ENCODE results near the gene ZNHIT1. TPM values are rescaled to one million over a fixed set of nuclear protein-coding genes. Genes with fewer than 3 reads are reported as not detected.

The ZNHIT1 gene
- total and polyA plus RNA-seq, 2 of the 8 experiments (the other 6 are each of a cell fraction or from before 2014, with no cell fraction given): 38.2 to 61.7 TPM

DNA sequence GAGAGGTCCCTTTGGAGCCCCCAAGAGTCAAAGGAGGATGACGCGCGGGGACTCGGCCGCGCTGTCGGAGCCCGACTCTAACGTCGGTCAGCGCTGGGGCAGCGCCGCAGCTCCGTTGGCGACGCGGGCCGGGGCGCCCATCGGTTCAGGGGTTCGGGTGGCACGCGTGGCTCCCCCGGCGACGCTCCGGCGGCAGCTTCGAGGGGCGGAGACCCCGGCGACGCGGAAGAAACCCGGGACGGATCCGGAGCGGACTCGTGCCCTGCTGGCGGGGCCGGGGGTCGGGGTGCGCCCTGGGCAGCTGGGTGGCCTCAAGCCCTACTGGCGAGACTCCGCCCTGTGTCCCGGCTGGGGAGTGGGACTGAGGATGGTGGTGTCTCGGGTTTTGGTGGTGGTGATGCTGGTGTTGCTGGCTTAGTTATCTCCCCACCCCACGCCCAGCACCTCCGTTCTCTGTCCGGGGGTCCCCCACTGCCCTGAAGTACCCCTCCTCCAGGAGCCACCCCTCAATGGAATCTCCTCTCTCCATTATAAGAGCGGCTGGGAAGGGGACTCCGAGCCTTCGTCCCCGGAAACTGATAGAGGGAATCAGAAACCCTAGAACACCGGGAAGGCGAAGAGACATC lies 37.7 kb upstream of the ZNHIT1 start, which contains the start of gene NAT16:
Gene NAT16, minus strand, starts transcription at position 164 of the 626 bp plus-strand sequence. CDS start 5,486 bp downstream, outside the sequence.
- Histone ChIP-seq H3K9ac (replicated peaks in 1 of 4; ENCODE audit: extremely low read depth in 1 of 4, low read depth in 3 of 4, low read length in 3 of 4) (no peak within 1 kb of the TSS), H3K18ac (ENCODE audit: extremely low read depth, low read length) (peak within 1 kb of the TSS; percentile 48), H4K8ac (ENCODE audit: extremely low read depth, insufficient read depth, low read length) (peak within 1 kb of the TSS; percentile 10; the same call in 1 of the 2 replicates), H3K4me3 (ENCODE audit: extremely low read depth in 1 of 4, insufficient read depth in 2 of 4, low read depth in 3 of 4, low read length in 4 of 4) (peak within 1 kb of the TSS; percentile 63 to 77 (median 68)), H3K79me1 (ENCODE audit: low read depth, low read length) (no peaks in the 10 kb centered on the region), H2BK20ac (ENCODE audit: low read length) (peak within 1 kb of the TSS; percentile 98; the same call in 1 of the 2 replicates), H3K36me3 (ENCODE audit: control insufficient read depth in 2 of 4, insufficient read depth in 4 of 4, low read length in 3 of 4) (no peaks in the 10 kb centered on the region), H2BK120ac (replicated peaks; ENCODE audit: low read depth, low read length) (no peak within 1 kb of the TSS), H2BK12ac (ENCODE audit: low read depth, low read length) (peak within 1 kb of the TSS; percentile 55; the same call in 1 of the 2 replicates), H2AK5ac (ENCODE audit: low read depth, low read length) (no peak within 1 kb of the TSS), H3K27me3 (replicated peaks in 1 of 4; ENCODE audit: control insufficient read depth in 3 of 4, extremely low read depth in 1 of 4, insufficient read depth in 3 of 4, low read length in 3 of 4) (peaks cover 24 to 58% (median 50%) of the 10 kb centered on the region in 4 experiments), H3K14ac (ENCODE audit: insufficient read length) (no peak within 1 kb of the TSS), H3K27ac (ENCODE audit: low read depth, low read length) (no peak within 1 kb of the TSS), H3K79me2 (ENCODE audit: control insufficient read depth in 1 of 2, insufficient read depth in 2 of 2, low read length in 2 of 2) (no peaks in the 10 kb centered on the region), H4K20me1 (replicated peaks in 1 of 2; ENCODE audit: control insufficient read depth in 1 of 2, insufficient read depth in 2 of 2, low read length in 2 of 2) (no peaks in the 10 kb centered on the region), H3K23me2 (ENCODE audit: low read depth, low read length) (peaks cover 17% of the 10 kb centered on the region; the same call in 1 of the 2 replicates), H4K91ac (replicated peaks; ENCODE audit: insufficient read length, low read length) (peak within 1 kb of the TSS; percentile 44), H2AFZ (ENCODE audit: low read length) (peak within 1 kb of the TSS; percentile 40), H3K56ac (replicated peaks; ENCODE audit: insufficient read length, low read depth, low read length) (peak within 1 kb of the TSS; percentile 19), H3K9me3 (ENCODE audit: insufficient read depth in 2 of 2, low read depth in 1 of 2, low read length in 1 of 2) (no peaks in the 10 kb centered on the region), H3K4me1 (replicated peaks in 1 of 4; ENCODE audit: control insufficient read depth in 3 of 4, insufficient read depth in 4 of 4, low read length in 3 of 4) (peaks cover 0 to 7% (median 3%) of the 10 kb centered on the region in 4 experiments; a peak in 6 of 7 replicates), H3K4me2 (ENCODE audit: insufficient read depth in 1 of 2, low read depth in 2 of 2, low read length in 2 of 2) (peak within 1 kb of the TSS; percentile 90), H2BK15ac (ENCODE audit: low read length) (peak within 1 kb of the TSS; percentile 18; the same call in 1 of the 2 replicates), H3K23ac (ENCODE audit: insufficient read length) (no peak within 1 kb of the TSS), H3K4ac (replicated peaks; ENCODE audit: insufficient read length, low read depth, low read length) (no peak within 1 kb of the TSS), H2BK5ac (ENCODE audit: low read depth, low read length) (peak within 1 kb of the TSS; percentile 39; the same call in 1 of the 2 replicates), H4K5ac (ENCODE audit: insufficient read length, low read depth, low read length) (no peak within 1 kb of the TSS)
- peak in 1 of 2 experiments; percentile 76 for DNase-seq (ENCODE audit: low read depth in 1 of 2, low spot score in 2 of 2)
- ChIA-PET CTCF (ENCODE audit: partially characterized antibody) (interaction anchor here (0.7 to 1.2 kb wide), 4 partner anchors 9 to 36 kb away, joined by 3 to 8 read pairs (median 6); no protein-coding TSS in a partner anchor), POLR2A (ENCODE audit: partially characterized antibody) (interaction anchor here (1.0 to 1.3 kb wide), 2 partner anchors 19 to 20 kb away, joined by 3 to 4 read pairs; no protein-coding TSS in a partner anchor)
- 15% methylated on average over 25 of the region's 56 CpGs; no CpG with 5 or more reads in 1 of the 2 experiments for WGBS, 2 experiments (ENCODE audit: extremely low coverage in 1 of 2, insufficient coverage in 1 of 2, insufficient read length in 1 of 2, insufficient replicate concordance in 2 of 2, low coverage in 1 of 2, low lambda C conversion rate in 2 of 2, missing lambda C conversion rate in 1 of 2)
- FAIRE-seq: no peak
- TF ChIP-seq, protein P1, sequence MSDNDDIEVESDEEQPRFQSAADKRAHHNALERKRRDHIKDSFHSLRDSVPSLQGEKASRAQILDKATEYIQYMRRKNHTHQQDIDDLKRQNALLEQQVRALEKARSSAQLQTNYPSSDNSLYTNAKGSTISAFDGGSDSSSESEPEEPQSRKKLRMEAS (IDR thresholded peaks at IDR 0.05): peak; percentile 87
- TF ChIP-seq TAF1 (IDR thresholded peaks at IDR 0.05; ENCODE audit: low read depth, low read length) (no peak), HDAC2 (IDR thresholded peaks at IDR 0.05; ENCODE audit: borderline replicate concordance in 1 of 2, low read depth in 2 of 2, low read length in 2 of 2) (no peak), BRCA1 (IDR thresholded peaks at IDR 0.05; ENCODE audit: low read depth, low read length) (no peak), KDM5A (IDR thresholded peaks at IDR 0.05; ENCODE audit: low read length) (no peak), SRF (IDR thresholded peaks at IDR 0.05; ENCODE audit: low read depth, low read length) (no peak), SAP30 (IDR thresholded peaks at IDR 0.05; ENCODE audit: insufficient read depth, insufficient replicate concordance, low read length) (no peak), KDM4A (IDR thresholded peaks at IDR 0.05; ENCODE audit: low read depth, low read length, severe bottlenecking) (peak; percentile 70), SIN3A (conservative IDR thresholded peaks at IDR 0.05 in 1 of 2, IDR thresholded peaks at IDR 0.05 in 1 of 2; ENCODE audit: low read depth in 1 of 2, low read length in 2 of 2) (no peak), CEBPB (IDR thresholded peaks at IDR 0.05; ENCODE audit: low read depth, low read length) (no peak), SUZ12 (IDR thresholded peaks at IDR 0.05; ENCODE audit: low read length) (peak; percentile 62; the same call in 1 of the 2 replicates)
